Measurements from ENCODE around the gene SMARCD2. TPM values are rescaled to one million over a fixed set of nuclear protein-coding genes. Genes with fewer than 3 reads are reported as not detected.
"Not testable (repeated sequence)": the region's sequence is repeated elsewhere in the genome, so short reads cannot be mapped to it uniquely, and the experiment has no call there.

SMARCD2 gene
- total and polyA plus RNA-seq, 2 of the 13 experiments (the other 11 are each of a cell fraction or from before 2014, with no cell fraction given): 122 to 150 TPM

GRCh38 chr17:63878413-63878812 lies 35.9 kb upstream of the SMARCD2 start:
- H3K4me3 ChIP-seq (replicated peaks in 1 of 3; ENCODE audit: insufficient read depth in 1 of 3, low read depth in 2 of 3, low read length in 3 of 3); DNase-seq (ENCODE audit: low spot score); FAIRE-seq; ATAC-seq; H3K9ac ChIP-seq (ENCODE audit: insufficient read depth, low read depth, low read length); H3K27ac ChIP-seq (ENCODE audit: extremely low read length, insufficient read depth, low read length); H3K27me3 ChIP-seq (ENCODE audit: control insufficient read depth in 1 of 2, insufficient read depth in 2 of 2, low read length in 2 of 2); intact Hi-C loops (cut with micrococcal nuclease; ENCODE audit: unreplicated experiment); H3K36me3 ChIP-seq (replicated peaks in 1 of 2; ENCODE audit: control insufficient read depth in 1 of 2, insufficient read depth in 2 of 2, low read length in 2 of 2); in situ Hi-C loops (cut with HindIII; ENCODE audit: extremely low pct_ligation_motif_present, low pct_unique_long_range_greater_than_20kb); H3K79me2 ChIP-seq (ENCODE audit: insufficient read depth, low read length); CTCF ChIA-PET (ENCODE audit: low intra/inter-chr PET ratio, low total read pairs); H3K9me3 ChIP-seq (ENCODE audit: low read length); H2AFZ ChIP-seq (ENCODE audit: low read length); H3K4me1 ChIP-seq (ENCODE audit: insufficient read depth, low read length); H3K4me2 ChIP-seq (ENCODE audit: low read depth, low read length); BruUV-seq (replicated peaks); H4K20me1 ChIP-seq (ENCODE audit: insufficient read depth, low read length): not testable (repeated sequence)
- POLR2A ChIA-PET: interaction anchor here (0.6 kb wide), 1 partner anchor 64 kb away, joined by 3 read pairs; no protein-coding TSS in a partner anchor
- 12% methylated on average over 9 of the region's 9 CpGs for WGBS (ENCODE audit: low lambda C conversion rate)

- ATAC-seq; FAIRE-seq; H3K4me1 ChIP-seq (ENCODE audit: insufficient read depth, low read length); POLR2A ChIA-PET; intact Hi-C loops (cut with micrococcal nuclease; ENCODE audit: unreplicated experiment); H4K20me1 ChIP-seq (ENCODE audit: insufficient read depth, low read length); H3K9me3 ChIP-seq (ENCODE audit: low read length); CTCF ChIA-PET (ENCODE audit: low intra/inter-chr PET ratio, low total read pairs); H3K27me3 ChIP-seq (ENCODE audit: control insufficient read depth in 1 of 2, insufficient read depth in 2 of 2, low read length in 2 of 2); H3K4me2 ChIP-seq (ENCODE audit: low read depth, low read length); H3K27ac ChIP-seq (ENCODE audit: extremely low read length, insufficient read depth, low read length); BruUV-seq (replicated peaks); H3K36me3 ChIP-seq (replicated peaks in 1 of 2; ENCODE audit: control insufficient read depth in 1 of 2, insufficient read depth in 2 of 2, low read length in 2 of 2); H3K79me2 ChIP-seq (ENCODE audit: insufficient read depth, low read length); H3K9ac ChIP-seq (ENCODE audit: insufficient read depth, low read depth, low read length); in situ Hi-C loops (cut with HindIII; ENCODE audit: extremely low pct_ligation_motif_present, low pct_unique_long_range_greater_than_20kb); H3K4me3 ChIP-seq (replicated peaks in 1 of 3; ENCODE audit: insufficient read depth in 1 of 3, low read depth in 2 of 3, low read length in 3 of 3); H2AFZ ChIP-seq (ENCODE audit: low read length); DNase-seq (ENCODE audit: low spot score): not testable (repeated sequence)
- TF ChIP-seq ZMYM3 (CRISPR knock-in tag; IDR thresholded peaks at IDR 0.05) (0 out of 2 replicates have a peak, but pooled peaks have one; percentile 15), ZNF629 (CRISPR knock-in tag; conservative IDR thresholded peaks at IDR 0.05) (peak; percentile 79)
- WGBS (ENCODE audit: low lambda C conversion rate): 33% methylated on average over 6 of the region's 6 CpGs
Observed at GRCh38 chr17:63874693-63875092, 32.2 kb upstream of the SMARCD2 start.

GRCh38 chr17:63874061-63874626 lies 31.7 kb upstream of the SMARCD2 start:
- H3K79me2 ChIP-seq (ENCODE audit: insufficient read depth, low read length); H2AFZ ChIP-seq (ENCODE audit: low read length); DNase-seq (ENCODE audit: low spot score); H3K4me1 ChIP-seq (ENCODE audit: insufficient read depth, low read length); POLR2A ChIA-PET; H3K27ac ChIP-seq (ENCODE audit: extremely low read length, insufficient read depth, low read length); H3K36me3 ChIP-seq (replicated peaks in 1 of 2; ENCODE audit: control insufficient read depth in 1 of 2, insufficient read depth in 2 of 2, low read length in 2 of 2); H3K27me3 ChIP-seq (ENCODE audit: control insufficient read depth in 1 of 2, insufficient read depth in 2 of 2, low read length in 2 of 2); CTCF ChIA-PET (ENCODE audit: low intra/inter-chr PET ratio, low total read pairs); BruUV-seq (replicated peaks); H3K4me2 ChIP-seq (ENCODE audit: low read depth, low read length); intact Hi-C loops (cut with micrococcal nuclease; ENCODE audit: unreplicated experiment); H4K20me1 ChIP-seq (ENCODE audit: insufficient read depth, low read length); H3K4me3 ChIP-seq (replicated peaks in 1 of 3; ENCODE audit: insufficient read depth in 1 of 3, low read depth in 2 of 3, low read length in 3 of 3); FAIRE-seq; H3K9me3 ChIP-seq (ENCODE audit: low read length); in situ Hi-C loops (cut with HindIII; ENCODE audit: extremely low pct_ligation_motif_present, low pct_unique_long_range_greater_than_20kb); H3K9ac ChIP-seq (ENCODE audit: insufficient read depth, low read depth, low read length): not testable (repeated sequence)
- ATAC-seq: peak; percentile 72
- WGBS (ENCODE audit: low lambda C conversion rate): 93% methylated on average over 3 of the region's 8 CpGs

GRCh38 chr17:63873577-63873976 lies 31.1 kb upstream of the SMARCD2 start, which contains the start of gene CSH2:
CSH2 (minus strand) TSS chr17:63873677; CDS start chr17:63873614, 63 bp downstream.
- H2AFZ ChIP-seq (ENCODE audit: low read length); H3K4me3 ChIP-seq (replicated peaks in 1 of 3; ENCODE audit: insufficient read depth in 1 of 3, low read depth in 2 of 3, low read length in 3 of 3); in situ Hi-C loops (cut with HindIII; ENCODE audit: extremely low pct_ligation_motif_present, low pct_unique_long_range_greater_than_20kb); CTCF ChIA-PET (ENCODE audit: low intra/inter-chr PET ratio, low total read pairs); FAIRE-seq; H3K36me3 ChIP-seq (replicated peaks in 1 of 2; ENCODE audit: control insufficient read depth in 1 of 2, insufficient read depth in 2 of 2, low read length in 2 of 2); H3K4me1 ChIP-seq (ENCODE audit: insufficient read depth, low read length); H3K9ac ChIP-seq (ENCODE audit: insufficient read depth, low read depth, low read length); H3K9me3 ChIP-seq (ENCODE audit: low read length); H3K27ac ChIP-seq (ENCODE audit: extremely low read length, insufficient read depth, low read length); H3K27me3 ChIP-seq (ENCODE audit: control insufficient read depth in 1 of 2, insufficient read depth in 2 of 2, low read length in 2 of 2); H3K4me2 ChIP-seq (ENCODE audit: low read depth, low read length); DNase-seq (ENCODE audit: low spot score); BruUV-seq (replicated peaks); H4K20me1 ChIP-seq (ENCODE audit: insufficient read depth, low read length); POLR2A ChIA-PET; H3K79me2 ChIP-seq (ENCODE audit: insufficient read depth, low read length); ATAC-seq; intact Hi-C loops (cut with micrococcal nuclease; ENCODE audit: unreplicated experiment): not testable (repeated sequence)
- WGBS (ENCODE audit: low lambda C conversion rate): 48% methylated on average over 3 of the region's 7 CpGs
